ENCODE results near the gene DIAPH2.

DNA sequence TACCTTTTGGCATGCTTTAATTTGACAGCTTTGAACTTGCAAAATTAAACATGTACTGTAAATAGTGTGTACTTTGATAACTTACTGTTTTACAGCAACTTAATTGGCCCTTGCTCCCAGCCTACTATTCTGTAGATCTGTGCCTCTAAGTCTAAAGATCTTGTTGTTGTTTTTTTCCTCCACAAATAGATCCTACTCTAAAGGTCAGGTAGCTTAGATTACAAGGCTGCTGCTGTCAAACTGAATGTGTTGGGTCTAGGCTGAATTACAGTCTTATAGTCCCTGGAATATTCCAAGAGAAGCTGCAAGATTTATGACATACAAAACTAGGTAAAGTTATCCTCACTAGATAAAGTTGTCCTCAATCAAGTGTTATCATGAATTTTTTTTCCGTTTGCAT is 18.7 kb downstream of the DIAPH2 start:
- TF ChIP-seq POLR2A (IDR thresholded peaks at IDR 0.05; ENCODE audit: low read depth, low read length), result no peak
- no peak for TF ChIP-seq POLR2AphosphoS5 (IDR thresholded peaks at IDR 0.05; ENCODE audit: low read depth, low read length)
- TF ChIP-seq TAF1 (IDR thresholded peaks at IDR 0.05; ENCODE audit: borderline replicate concordance, low read depth, low read length), result no peak

All from GM12892 (cell line).